Nephron (organoid): ENCODE data around the gene TIE1.
A peak's percentile ranks its signal among the peaks of the same experiment; 100 is the strongest.

Source experiments
- H3K27ac Mint-ChIP-seq, 3 experiments: 2 replicates each; pipeline ENCODE4 v1.8.0; 2020; ENCODE audit warnings: mixed read lengths in 3 of 3, mild to moderate bottlenecking in 2 of 3, moderate library complexity in 1 of 3
- H3K27me3 Mint-ChIP-seq: 2 replicates; pipeline ENCODE4 v1.8.0; 2021; ENCODE audit warnings: low read depth, mild to moderate bottlenecking, moderate library complexity, mixed read lengths
- H3K36me3 Mint-ChIP-seq: 2 replicates; pipeline ENCODE4 v1.8.0; 2020; ENCODE audit warnings: low read depth, mixed read lengths
- H3K4me1 Mint-ChIP-seq: 2 replicates; pipeline ENCODE4 v1.8.0; 2020; ENCODE audit warnings: mixed read lengths
- H3K4me3 Mint-ChIP-seq, 3 experiments: 2 replicates each; pipeline ENCODE4 v1.8.0; 2020; ENCODE audit warnings: mild to moderate bottlenecking in 3 of 3, mixed read lengths in 3 of 3, moderate library complexity in 2 of 3
- H3K9me3 Mint-ChIP-seq: 2 replicates; pipeline ENCODE4 v1.8.0; 2020; ENCODE audit warnings: mixed read lengths
- TF ChIP-seq, protein P1 (sequence below), 3 experiments: fragments of 200-600 bp; sonication (generic); IDR thresholded peaks; one replicate each; pipeline ENCODE4 v1.5.0; 2021; ENCODE audit warnings: antibody characterized with exemption in 3 of 3; ENCODE audit not compliant: unreplicated experiment in 3 of 3

Gene TIE1

DNA sequence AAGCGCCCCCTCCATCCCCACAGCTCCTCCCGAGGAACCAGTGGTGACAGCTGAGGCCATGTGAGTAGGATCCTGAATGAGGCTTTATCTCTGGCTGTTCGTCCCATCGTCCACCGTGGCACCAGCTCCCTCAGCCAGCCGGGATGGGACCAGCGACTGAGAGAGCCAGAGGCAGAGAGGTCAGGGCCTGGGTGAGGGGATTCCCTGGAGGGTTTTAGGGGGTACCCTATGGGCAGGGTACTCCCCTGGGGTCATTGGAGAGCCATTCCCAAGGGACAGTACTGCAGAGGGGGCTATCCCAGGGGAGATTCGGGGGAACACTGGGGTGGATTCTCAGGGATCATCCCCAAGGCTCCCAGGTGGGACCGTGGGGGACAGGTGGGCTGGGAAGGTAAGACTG lies 28.6 kb upstream of the TIE1 start:
- no peaks in the 10 kb centered on the region for H3K9me3 Mint-ChIP-seq
- H3K27ac Mint-ChIP-seq: no peak overlapping the region
- peaks cover 19% of the 10 kb centered on the region for H3K4me1 Mint-ChIP-seq
- peaks cover 24% of the 10 kb centered on the region for H3K27me3 Mint-ChIP-seq
- H3K36me3 Mint-ChIP-seq: no peaks in the 10 kb centered on the region
- no peak overlapping the region for H3K4me3 Mint-ChIP-seq
- TF ChIP-seq, protein P1, sequence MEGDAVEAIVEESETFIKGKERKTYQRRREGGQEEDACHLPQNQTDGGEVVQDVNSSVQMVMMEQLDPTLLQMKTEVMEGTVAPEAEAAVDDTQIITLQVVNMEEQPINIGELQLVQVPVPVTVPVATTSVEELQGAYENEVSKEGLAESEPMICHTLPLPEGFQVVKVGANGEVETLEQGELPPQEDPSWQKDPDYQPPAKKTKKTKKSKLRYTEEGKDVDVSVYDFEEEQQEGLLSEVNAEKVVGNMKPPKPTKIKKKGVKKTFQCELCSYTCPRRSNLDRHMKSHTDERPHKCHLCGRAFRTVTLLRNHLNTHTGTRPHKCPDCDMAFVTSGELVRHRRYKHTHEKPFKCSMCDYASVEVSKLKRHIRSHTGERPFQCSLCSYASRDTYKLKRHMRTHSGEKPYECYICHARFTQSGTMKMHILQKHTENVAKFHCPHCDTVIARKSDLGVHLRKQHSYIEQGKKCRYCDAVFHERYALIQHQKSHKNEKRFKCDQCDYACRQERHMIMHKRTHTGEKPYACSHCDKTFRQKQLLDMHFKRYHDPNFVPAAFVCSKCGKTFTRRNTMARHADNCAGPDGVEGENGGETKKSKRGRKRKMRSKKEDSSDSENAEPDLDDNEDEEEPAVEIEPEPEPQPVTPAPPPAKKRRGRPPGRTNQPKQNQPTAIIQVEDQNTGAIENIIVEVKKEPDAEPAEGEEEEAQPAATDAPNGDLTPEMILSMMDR (IDR thresholded peaks at IDR 0.05; ENCODE audit: unreplicated experiment in 3 of 3): no peak

DNA sequence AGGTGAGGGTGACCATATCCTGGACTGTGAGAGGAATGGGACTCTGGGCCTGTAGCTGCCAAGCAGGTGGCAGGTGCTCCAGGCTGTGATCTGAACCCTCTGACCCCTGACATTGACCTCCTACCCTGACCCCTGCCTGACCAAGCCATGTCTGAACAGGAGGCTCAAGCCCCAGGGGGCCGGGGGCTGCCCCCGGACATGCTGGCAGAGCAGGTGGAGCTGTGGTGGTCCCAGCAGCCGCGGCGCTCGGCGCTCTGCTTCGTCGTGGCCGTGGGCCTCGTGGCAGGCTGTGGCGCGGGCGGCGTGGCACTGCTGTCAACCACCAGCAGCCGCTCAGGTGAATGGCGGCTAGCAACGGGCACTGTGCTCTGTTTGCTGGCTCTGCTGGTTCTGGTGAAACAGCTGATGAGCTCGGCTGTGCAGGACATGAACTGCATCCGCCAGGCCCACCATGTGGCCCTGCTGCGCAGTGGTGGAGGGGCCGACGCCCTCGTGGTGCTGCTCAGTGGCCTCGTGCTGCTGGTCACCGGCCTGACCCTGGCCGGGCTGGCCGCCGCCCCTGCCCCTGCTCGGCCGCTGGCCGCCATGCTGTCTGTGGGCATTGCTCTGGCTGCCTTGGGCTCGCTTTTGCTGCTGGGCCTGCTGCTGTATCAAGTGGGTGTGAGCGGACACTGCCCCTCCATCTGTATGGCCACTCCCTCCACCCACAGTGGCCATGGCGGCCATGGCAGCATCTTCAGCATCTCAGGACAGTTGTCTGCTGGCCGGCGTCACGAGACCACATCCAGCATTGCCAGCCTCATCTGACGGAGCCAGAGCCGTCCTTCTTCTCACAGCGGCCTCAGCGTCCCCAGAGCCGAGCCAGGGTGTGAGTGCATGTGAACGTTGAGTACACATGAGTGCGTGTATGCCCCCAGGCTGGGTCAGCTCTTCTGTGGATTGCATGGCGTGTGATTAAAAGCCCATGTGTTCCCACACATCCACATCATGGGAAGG lies 27.9 kb upstream of the TIE1 start:
- Mint-ChIP-seq H3K27ac (no peak overlapping the region), H3K4me1 (peaks cover 19% of the 10 kb centered on the region), H3K9me3 (no peaks in the 10 kb centered on the region), H3K27me3 (peaks cover 19% of the 10 kb centered on the region), H3K36me3 (no peaks in the 10 kb centered on the region), H3K4me3 (no peak overlapping the region)
- TF ChIP-seq, protein P1 (IDR thresholded peaks at IDR 0.05; ENCODE audit: unreplicated experiment in 3 of 3): no peak

DNA sequence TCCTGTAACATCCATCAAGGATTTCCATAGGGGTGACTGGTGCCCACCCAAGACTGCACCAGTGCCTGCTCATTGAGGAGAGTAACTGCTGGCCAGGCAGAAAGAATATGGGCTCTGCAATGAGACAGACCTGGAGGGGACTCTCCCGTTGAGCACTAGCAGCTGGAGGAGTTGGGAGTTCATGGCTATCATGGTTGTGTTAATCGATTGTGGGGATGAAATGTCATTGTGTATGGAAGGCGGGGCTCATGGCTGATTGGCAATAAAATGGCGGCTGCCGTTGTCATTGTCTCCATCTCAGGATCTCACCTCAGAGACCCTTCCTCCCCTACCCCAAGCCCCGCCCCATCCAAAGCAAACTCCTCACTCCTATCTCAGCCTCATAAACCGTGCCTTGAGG lies 27.1 kb upstream of the TIE1 start:
- Mint-ChIP-seq H3K27me3 (peaks cover 23% of the 10 kb centered on the region), H3K4me3 (no peak overlapping the region), H3K4me1 (peaks cover 19% of the 10 kb centered on the region), H3K9me3 (no peaks in the 10 kb centered on the region), H3K36me3 (no peaks in the 10 kb centered on the region), H3K27ac (no peak overlapping the region)
- TF ChIP-seq, protein P1 (IDR thresholded peaks at IDR 0.05; ENCODE audit: unreplicated experiment in 3 of 3): no peak

DNA sequence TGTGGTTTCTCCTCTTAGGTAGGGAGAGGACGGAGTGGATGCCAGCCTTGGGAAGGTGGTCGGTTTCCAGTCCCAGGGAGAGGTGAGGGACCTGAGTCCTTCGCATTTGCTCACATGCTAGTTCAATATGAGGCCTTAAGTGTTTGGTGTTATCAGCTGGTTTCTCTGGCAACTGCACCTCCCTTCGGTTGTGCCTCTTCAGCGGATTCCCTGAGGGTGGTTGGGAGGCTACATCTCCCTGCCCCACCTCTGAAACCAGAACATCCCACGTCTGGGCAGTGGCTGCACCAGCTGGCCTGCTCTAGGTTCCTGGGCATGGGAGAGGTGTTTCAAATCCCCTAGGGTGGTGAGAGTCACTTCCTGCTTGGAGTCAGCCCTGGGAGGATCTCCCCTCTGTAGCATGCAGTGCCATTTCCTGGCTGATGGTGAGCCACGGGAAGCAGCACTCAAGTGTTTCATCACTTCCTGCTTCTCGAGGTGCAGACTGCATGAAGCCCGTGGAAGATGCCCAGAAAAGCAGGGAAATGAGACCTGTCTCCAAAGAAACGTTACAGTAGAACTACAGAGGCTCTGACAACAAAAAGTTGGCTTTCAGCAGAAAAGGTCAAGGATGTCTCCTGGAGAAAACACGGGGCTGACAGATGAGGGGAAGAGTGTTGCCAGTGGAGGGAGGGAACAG lies 26.5 kb upstream of the TIE1 start:
- TF ChIP-seq, protein P1 (IDR thresholded peaks at IDR 0.05; ENCODE audit: unreplicated experiment in 3 of 3): no peak
- peaks cover 19% of the 10 kb centered on the region for H3K4me1 Mint-ChIP-seq
- H3K36me3 Mint-ChIP-seq: no peaks in the 10 kb centered on the region
- H3K4me3 Mint-ChIP-seq: no peak overlapping the region
- H3K9me3 Mint-ChIP-seq: no peaks in the 10 kb centered on the region
- H3K27me3 Mint-ChIP-seq: peaks cover 23% of the 10 kb centered on the region
- peak overlapping the region; percentile 30 to 87 (median 48) for H3K27ac Mint-ChIP-seq

DNA sequence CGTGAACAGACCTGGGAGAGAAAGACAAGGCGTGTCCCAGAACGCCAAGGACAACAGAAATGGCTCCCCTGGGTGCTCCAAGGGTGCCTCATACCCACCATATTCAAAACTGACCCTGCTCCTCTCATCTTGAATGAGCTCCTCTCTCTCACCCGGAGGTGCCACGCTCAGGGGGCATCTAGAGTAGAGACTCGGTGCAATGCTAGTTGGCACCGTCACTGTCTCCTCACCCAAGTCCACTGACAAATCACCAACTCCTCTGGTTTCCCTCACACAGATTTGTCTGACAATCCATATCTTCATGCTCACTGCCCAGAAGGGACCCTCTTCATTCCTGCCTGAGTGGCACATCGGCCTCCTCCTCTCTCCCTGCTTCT lies 26.0 kb upstream of the TIE1 start:
- no peak overlapping the region for H3K4me3 Mint-ChIP-seq
- H3K36me3 Mint-ChIP-seq: no peaks in the 10 kb centered on the region
- H3K9me3 Mint-ChIP-seq: no peaks in the 10 kb centered on the region
- H3K27me3 Mint-ChIP-seq: peaks cover 23% of the 10 kb centered on the region
- H3K4me1 Mint-ChIP-seq: peaks cover 19% of the 10 kb centered on the region
- peak overlapping the region; percentile 30 to 91 (median 87) for H3K27ac Mint-ChIP-seq
- TF ChIP-seq, protein P1 (IDR thresholded peaks at IDR 0.05; ENCODE audit: unreplicated experiment in 3 of 3): no peak
